ENCODE data around the gene GBGT1.
"Not testable (repeated sequence)": the region's sequence is repeated elsewhere in the genome, so short reads cannot be mapped to it uniquely, and the experiment has no call there.

GBGT1 gene

GRCh38 chr9:133207540-133208170 is 43.9 kb upstream of the GBGT1 start:
- DNase-seq, result no peak
- no peaks in the 10 kb centered on the region for H3K4me1 Mint-ChIP-seq
- H3K36me3 Mint-ChIP-seq (ENCODE audit: low read depth), result no peaks in the 10 kb centered on the region
- no peak for TF ChIP-seq CTCF (IDR thresholded peaks at IDR 0.05)
- peaks cover 48% of the 10 kb centered on the region for H3K27me3 Mint-ChIP-seq (ENCODE audit: low read depth, poor library complexity)
- H3K27ac Mint-ChIP-seq, result no peak overlapping the region
- H3K9me3 Mint-ChIP-seq, result peaks cover 3% of the 10 kb centered on the region
- H3K4me3 Mint-ChIP-seq, result no peak overlapping the region

GRCh38 chr9:133207021-133207531 is 43.4 kb upstream of the GBGT1 start:
- TF ChIP-seq CTCF (IDR thresholded peaks at IDR 0.05), result no peak

GRCh38 chr9:133205996-133206931 is 42.5 kb upstream of the GBGT1 start:
- H3K4me3 Mint-ChIP-seq, result no peak overlapping the region
- no peak for DNase-seq
- H3K27ac Mint-ChIP-seq, result no peak overlapping the region
- H3K27me3 Mint-ChIP-seq (ENCODE audit: low read depth, poor library complexity), result peaks cover 50% of the 10 kb centered on the region
- no peaks in the 10 kb centered on the region for H3K36me3 Mint-ChIP-seq (ENCODE audit: low read depth)
- TF ChIP-seq CTCF (IDR thresholded peaks at IDR 0.05), result no peak
- no peaks in the 10 kb centered on the region for H3K9me3 Mint-ChIP-seq
- H3K4me1 Mint-ChIP-seq, result no peaks in the 10 kb centered on the region

More at GRCh38 chr9:133207021-133207531, 43.4 kb upstream of the GBGT1 start:
- H3K9me3 Mint-ChIP-seq, result peaks cover 2% of the 10 kb centered on the region
- H3K27ac Mint-ChIP-seq, result no peak overlapping the region
- H3K36me3 Mint-ChIP-seq (ENCODE audit: low read depth), result no peaks in the 10 kb centered on the region
- DNase-seq, result no peak
- peaks cover 52% of the 10 kb centered on the region for H3K27me3 Mint-ChIP-seq (ENCODE audit: low read depth, poor library complexity)
- no peaks in the 10 kb centered on the region for H3K4me1 Mint-ChIP-seq
- no peak overlapping the region for H3K4me3 Mint-ChIP-seq

- not testable (repeated sequence) for H3K36me3 Mint-ChIP-seq (ENCODE audit: low read depth); H3K9me3 Mint-ChIP-seq; H3K27ac Mint-ChIP-seq; DNase-seq; H3K4me3 Mint-ChIP-seq; H3K4me1 Mint-ChIP-seq
- peaks cover 50% of the 10 kb centered on the region for H3K27me3 Mint-ChIP-seq (ENCODE audit: low read depth, poor library complexity)
These were observed 41.8 kb upstream of the GBGT1 start for GRCh38 chr9:133205481-133205887.

- Mint-ChIP-seq H3K27me3 (ENCODE audit: low read depth, poor library complexity) (peaks cover 48% of the 10 kb centered on the region), H3K27ac (no peak overlapping the region), H3K4me3 (no peak overlapping the region), H3K4me1 (no peaks in the 10 kb centered on the region), H3K36me3 (ENCODE audit: low read depth) (no peaks in the 10 kb centered on the region), H3K9me3 (no peaks in the 10 kb centered on the region)
- DNase-seq, result no peak
- TF ChIP-seq CTCF (IDR thresholded peaks at IDR 0.05), result no peak
These were observed 41.3 kb upstream of the GBGT1 start for GRCh38 chr9:133204993-133205336.

- Mint-ChIP-seq H3K9me3 (no peaks in the 10 kb centered on the region), H3K36me3 (ENCODE audit: low read depth) (no peaks in the 10 kb centered on the region), H3K27ac (no peak overlapping the region), H3K4me3 (no peak overlapping the region), H3K4me1 (peaks cover 1% of the 10 kb centered on the region), H3K27me3 (ENCODE audit: low read depth, poor library complexity) (peaks cover 47% of the 10 kb centered on the region)
- DNase-seq, result no peak
- TF ChIP-seq CTCF (IDR thresholded peaks at IDR 0.05), result no peak
These were observed 40.8 kb upstream of the GBGT1 start for GRCh38 chr9:133204335-133204992.
